HepG2 (cell line): Measurements from ENCODE around the gene NDC1. TPM values are rescaled to one million over a fixed set of nuclear protein-coding genes. Genes with fewer than 3 reads are reported as not detected.

Experiments used
- ARNT2 ChIP-seq: sonication (generic); formaldehyde crosslinking; IDR thresholded peaks from 2 replicates; pipeline ENCODE4 v1.8.0; 2022; ENCODE audit warnings: mild to moderate bottlenecking, low read depth, missing genetic modification reagents, moderate library complexity
- CAMTA2 ChIP-seq: sonication (generic); formaldehyde crosslinking; IDR thresholded peaks from 2 replicates; pipeline ENCODE4 v1.4.0; 2020; ENCODE audit warnings: mild to moderate bottlenecking, missing genetic modification reagents, borderline replicate concordance
- CEBPG ChIP-seq: IDR thresholded peaks from 2 replicates; pipeline ENCODE4 v1.6.1; 2016
- CEBPZ ChIP-seq: IDR thresholded peaks from 2 replicates; pipeline ENCODE4 v1.6.1; 2012; ENCODE audit warnings: low read length, improper control_type of control experiment
- CENPBD1 ChIP-seq: sonication (generic); formaldehyde crosslinking; IDR thresholded peaks from 2 replicates; pipeline ENCODE4 v1.8.0; 2022; ENCODE audit warnings: missing genetic modification reagents, low read depth, mild to moderate bottlenecking, borderline replicate concordance
- ELK4 ChIP-seq: sonication (generic); formaldehyde crosslinking; IDR thresholded peaks from 2 replicates; pipeline ENCODE4 v1.9.0; 2021; ENCODE audit warnings: missing genetic modification reagents, borderline replicate concordance
- EZH2 ChIP-seq: conservative IDR thresholded peaks from 2 replicates; pipeline ENCODE4 v1.6.1; 2012; ENCODE audit warnings: mild to moderate bottlenecking, low read depth, low read length, moderate library complexity
- HNRNPLL ChIP-seq: fragments of 200-400 bp; formaldehyde crosslinking; IDR thresholded peaks from 2 replicates; pipeline ENCODE4 v1.6.1; 2017; ENCODE audit warnings: mild to moderate bottlenecking, low read depth, low read length; ENCODE audit not compliant: poor library complexity, severe bottlenecking
- MAF1 ChIP-seq: sonication (generic); formaldehyde crosslinking; IDR thresholded peaks from 2 replicates; pipeline ENCODE4 v1.5.0; 2020; ENCODE audit warnings: missing genetic modification reagents, borderline replicate concordance
- MAFF ChIP-seq: IDR thresholded peaks from 2 replicates; pipeline ENCODE4 v1.6.1; 2011; ENCODE audit warnings: low read depth, low read length, improper control_type of control experiment
- NFIC ChIP-seq: IDR thresholded peaks from 2 replicates; pipeline ENCODE4 v1.6.1; 2012; ENCODE audit warnings: mild to moderate bottlenecking, low read length, inconsistent platforms
- SRY ChIP-seq: sonication (generic); formaldehyde crosslinking; IDR thresholded peaks from 2 replicates; pipeline ENCODE4 v1.8.0; 2022; ENCODE audit warnings: mild to moderate bottlenecking, missing genetic modification reagents
- TAF1 ChIP-seq: sonication (generic); formaldehyde crosslinking; IDR thresholded peaks from 2 replicates; pipeline ENCODE4 v1.4.0; 2020; ENCODE audit warnings: missing genetic modification reagents
- U2AF2 ChIP-seq: fragments of 200-400 bp; formaldehyde crosslinking; IDR thresholded peaks from 2 replicates; pipeline ENCODE4 v1.6.1; 2017; ENCODE audit warnings: low read depth, mild to moderate bottlenecking, low read length
- ZBED4 ChIP-seq: sonication (generic); formaldehyde crosslinking; IDR thresholded peaks from 2 replicates; pipeline ENCODE4 v1.4.0; 2020; ENCODE audit warnings: missing genetic modification reagents, borderline replicate concordance
- ZFP82 ChIP-seq: sonication (generic); formaldehyde crosslinking; IDR thresholded peaks from 2 replicates; pipeline ENCODE4 v1.5.1; 2020; ENCODE audit warnings: mild to moderate bottlenecking, missing genetic modification reagents, borderline replicate concordance
- ZKSCAN8 ChIP-seq: IDR thresholded peaks from 2 replicates; pipeline ENCODE4 v1.6.1; 2016; ENCODE audit warnings: borderline replicate concordance, missing genetic modification reagents, missing compliant biosample characterization
- ZNF331 ChIP-seq: sonication (generic); formaldehyde crosslinking; IDR thresholded peaks from 2 replicates; pipeline ENCODE4 v1.4.0; 2020; ENCODE audit warnings: missing genetic modification reagents
- ZNF468 ChIP-seq: sonication (generic); formaldehyde crosslinking; IDR thresholded peaks from 2 replicates; pipeline ENCODE4 v1.8.0; 2022; ENCODE audit warnings: mild to moderate bottlenecking, moderate library complexity, missing genetic modification reagents
- ZNF614 ChIP-seq: IDR thresholded peaks from 2 replicates; pipeline ENCODE4 v1.6.1; 2018; ENCODE audit warnings: missing biosample characterization, missing genetic modification reagents, inconsistent platforms, borderline replicate concordance
- ZSCAN30 ChIP-seq: sonication (generic); formaldehyde crosslinking; IDR thresholded peaks from 2 replicates; pipeline ENCODE4 v1.5.0; 2020; ENCODE audit warnings: mild to moderate bottlenecking, missing genetic modification reagents
- polyA plus RNA-seq, 8 experiments: library from polyadenylated mRNA; depleted of rRNA in 3 of 8; stranded (reverse) in 7 of 8; unstranded in 1 of 8; fragments of >200 nt; fragmentation: Illumina TruSeq in 4 of 8; extraction: Trizol in 4 of 8; gene quantifications; 2 replicates each; pipeline versions ENCODE4 v1.2.1 to v1.2.3, GENCODE V29; 2011 to 2016; ENCODE audit warnings: low read depth in 4 of 8, missing spikeins in 1 of 8, mixed read lengths in 1 of 8; ENCODE audit not compliant: insufficient read depth in 1 of 8
- total RNA-seq, 5 experiments: library from RNA; depleted of rRNA; stranded (reverse); fragments of >200 nt; fragmentation: Illumina TruSeq; extraction: Trizol; gene quantifications; 2 replicates each; pipeline ENCODE4 v1.2.3, GENCODE V29; 2016; ENCODE audit warnings: low read depth in 1 of 5

NDC1 gene
- total and polyA plus RNA-seq, 2 of the 13 experiments (the other 11 are each of a cell fraction or from before 2014, with no cell fraction given) = 38.1 to 50.9 TPM

- no peak for TF ChIP-seq CAMTA2 (CRISPR knock-in tag)
- peak; percentile 89 for TF ChIP-seq ARNT2
- peak; percentile 84 for TF ChIP-seq HNRNPLL
- TF ChIP-seq NFIC = 0 out of 2 replicates have a peak, but pooled peaks have one; percentile 23
- TF ChIP-seq CENPBD1 (CRISPR knock-in tag) = no peak
- TF ChIP-seq U2AF2 = no peak
- TF ChIP-seq ZBED4 (CRISPR knock-in tag) = peak; percentile 71; the same call in 1 of the 2 replicates
- no peak for TF ChIP-seq CEBPZ
- TF ChIP-seq EZH2 = no peak
- peak; percentile 38; the same call in 1 of the 2 replicates for TF ChIP-seq CEBPG (CRISPR knock-in tag)
- TF ChIP-seq ZNF468 (CRISPR knock-in tag) = no peak
- TF ChIP-seq MAFF = no peak
- peak; percentile 81 for TF ChIP-seq SRY (CRISPR knock-in tag)
- TF ChIP-seq TAF1 (CRISPR knock-in tag) = peak; percentile 88
- peak; percentile 86 for TF ChIP-seq ZKSCAN8 (CRISPR knock-in tag)
- TF ChIP-seq ZSCAN30 = peak; percentile 15; the same call in 1 of the 2 replicates
- no peak; the same call in 1 of the 2 replicates for TF ChIP-seq ELK4 (CRISPR knock-in tag)
- TF ChIP-seq ZNF331 (CRISPR knock-in tag) = peak; percentile 88
- no peak for TF ChIP-seq MAF1 (CRISPR knock-in tag)
- peak; percentile 55; the same call in 1 of the 2 replicates for TF ChIP-seq ZNF614 (CRISPR knock-in tag)
- peak; percentile 75; the same call in 1 of the 2 replicates for TF ChIP-seq ZFP82 (CRISPR knock-in tag)
Measured at GRCh38 chr1:53837924-53838653, at the start of gene NDC1 (continued).
